Stimulated activated CD8-positive, alpha-beta memory T cell treated with anti-CD3 and anti-CD28 coated beads, Interleukin-12 subunit alpha, Interleukin-12 subunit beta, amount 100 ng/mL, for 24 hours (primary cell): ENCODE results near the gene APC2.
"Not testable (repeated sequence)": the region's sequence is repeated elsewhere in the genome, so short reads cannot be mapped to it uniquely, and the experiment has no call there.

Experiments
- DNase-seq: peaks from one replicate; pipeline ENCODE4 v3.0.0-alpha.2; 2020; ENCODE audit errors: extremely low read depth

Gene APC2

GRCh38 chr19:1466461-1467214, 16.7 kb downstream of the APC2 start:
- DNase-seq: no peak

- no peak for DNase-seq
Observed at GRCh38 chr19:1467215-1467489, 17.2 kb downstream of the APC2 start.

GRCh38 chr19:1467490-1468273, 17.8 kb downstream of the APC2 start:
- DNase-seq: no peak

- DNase-seq: no peak
Observed at GRCh38 chr19:1468274-1468820, 18.4 kb downstream of the APC2 start.

GRCh38 chr19:1468821-1469254, 18.9 kb downstream of the APC2 start:
- DNase-seq: no peak

- DNase-seq: no peak
Observed at GRCh38 chr19:1469255-1470054, 19.5 kb downstream of the APC2 start.

GRCh38 chr19:1470055-1470304, 20.1 kb downstream of the APC2 start:
- DNase-seq: no peak

- DNase-seq: no peak
Observed at GRCh38 chr19:1470305-1471009, 20.5 kb downstream of the APC2 start.

GRCh38 chr19:1471010-1471514, 21.1 kb downstream of the APC2 start:
- no peak for DNase-seq

GRCh38 chr19:1471515-1472160, 21.7 kb downstream of the APC2 start:
- no peak for DNase-seq

GRCh38 chr19:1472231-1473084, 22.5 kb downstream of the APC2 start:
- DNase-seq: no peak

GRCh38 chr19:1473085-1473851, 23.3 kb downstream of the APC2 start:
- DNase-seq: no peak

GRCh38 chr19:1474011-1474764, 24.3 kb downstream of the APC2 start:
- no peak for DNase-seq

GRCh38 chr19:1474765-1475351, 24.9 kb downstream of the APC2 start:
- no peak for DNase-seq

GRCh38 chr19:1475751-1476437, 26.0 kb downstream of the APC2 start:
- no peak for DNase-seq

GRCh38 chr19:1477056-1477455, 27.1 kb downstream of the APC2 start:
- DNase-seq: not testable (repeated sequence)

GRCh38 chr19:1478934-1479707, 29.2 kb downstream of the APC2 start, which contains the start of gene C19orf25:
Gene C19orf25 (minus strand): TSS chr19:1479215. CDS start chr19:1478903, 312 bp downstream.
- peak; percentile 89 for DNase-seq
